ENCODE results near the gene MED15.
A peak's percentile ranks its signal among the peaks of the same experiment; 100 is the strongest.

The MED15 gene

DNA sequence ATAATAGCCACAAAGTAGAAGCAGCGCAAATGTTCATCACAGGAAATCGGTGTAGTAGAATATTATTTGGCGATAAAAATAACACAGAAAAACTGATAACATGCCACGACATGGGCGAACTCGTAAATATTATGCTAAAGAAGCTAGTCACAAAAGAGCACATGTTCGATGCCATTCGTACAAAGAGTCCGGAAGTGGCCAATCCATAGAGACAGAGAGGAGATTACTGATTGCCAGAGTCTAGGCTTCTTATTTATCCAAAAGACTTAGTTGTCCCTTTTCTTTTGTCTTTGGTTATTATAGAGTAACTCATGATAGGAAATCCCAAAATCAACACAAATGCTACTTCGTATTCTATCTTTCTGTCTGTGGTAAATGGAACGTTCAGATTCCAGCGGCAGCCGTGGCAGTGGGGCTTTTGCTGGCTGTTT is 56.5 kb downstream of the MED15 start:
- Histone ChIP-seq H3K27me3 (ENCODE audit: control insufficient read depth, insufficient read depth, low read length) (no peaks in the 10 kb centered on the region), H3K9ac (ENCODE audit: low read depth, low read length) (no peak overlapping the region), H3K36me3 (ENCODE audit: insufficient read depth, low read length) (peaks cover 65% of the 10 kb centered on the region), H3K4me1 (ENCODE audit: control insufficient read depth, insufficient read depth, low read length) (peaks cover 28% of the 10 kb centered on the region), H3K9me3 (replicated peaks; ENCODE audit: low read length) (no peaks in the 10 kb centered on the region), H3K4me3 (ENCODE audit: low read length) (no peak overlapping the region), H3K4me2 (ENCODE audit: low read length) (no peak overlapping the region)

DNA sequence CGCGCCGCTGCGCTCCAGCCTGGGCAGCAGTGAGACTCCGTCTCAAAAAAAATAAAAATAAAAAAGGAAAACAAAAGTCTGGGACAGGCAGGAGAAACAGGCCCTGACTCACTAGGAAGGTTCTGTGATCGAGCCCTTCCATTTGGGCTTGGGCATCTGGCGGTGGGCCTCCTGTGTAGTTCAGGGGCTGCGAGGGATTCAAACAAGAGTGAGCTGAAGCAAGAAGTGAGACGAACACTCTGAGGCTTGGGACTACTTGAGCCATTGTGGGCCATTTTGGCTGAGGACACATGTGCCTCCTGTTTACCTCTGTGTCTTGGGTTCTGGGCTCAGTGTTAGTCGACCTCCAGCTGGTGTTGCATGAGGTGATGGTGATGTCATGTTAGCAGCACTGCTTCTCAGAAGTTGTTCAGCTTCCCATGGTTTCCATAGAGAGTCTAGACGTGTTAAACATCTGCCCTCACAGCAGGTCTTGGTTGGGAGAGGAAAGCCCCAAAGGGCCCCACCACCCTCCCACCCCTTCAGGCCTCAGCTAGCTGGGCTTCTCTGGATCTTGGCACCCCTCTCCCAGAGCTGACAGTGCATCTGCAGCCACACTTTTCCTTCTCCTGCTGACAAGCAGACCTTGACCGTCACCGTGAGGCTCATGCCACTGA is 57.8 kb downstream of the MED15 start:
- H3K27me3 ChIP-seq (ENCODE audit: control insufficient read depth, insufficient read depth, low read length): no peaks in the 10 kb centered on the region
- H3K4me3 ChIP-seq (ENCODE audit: low read length): no peak overlapping the region
- peaks cover 63% of the 10 kb centered on the region for H3K36me3 ChIP-seq (ENCODE audit: insufficient read depth, low read length)
- no peak overlapping the region for H3K9ac ChIP-seq (ENCODE audit: low read depth, low read length)
- H3K4me1 ChIP-seq (ENCODE audit: control insufficient read depth, insufficient read depth, low read length): peaks cover 41% of the 10 kb centered on the region
- H3K9me3 ChIP-seq (replicated peaks; ENCODE audit: low read length): no peaks in the 10 kb centered on the region
- H3K4me2 ChIP-seq (ENCODE audit: low read length): no peak overlapping the region

DNA sequence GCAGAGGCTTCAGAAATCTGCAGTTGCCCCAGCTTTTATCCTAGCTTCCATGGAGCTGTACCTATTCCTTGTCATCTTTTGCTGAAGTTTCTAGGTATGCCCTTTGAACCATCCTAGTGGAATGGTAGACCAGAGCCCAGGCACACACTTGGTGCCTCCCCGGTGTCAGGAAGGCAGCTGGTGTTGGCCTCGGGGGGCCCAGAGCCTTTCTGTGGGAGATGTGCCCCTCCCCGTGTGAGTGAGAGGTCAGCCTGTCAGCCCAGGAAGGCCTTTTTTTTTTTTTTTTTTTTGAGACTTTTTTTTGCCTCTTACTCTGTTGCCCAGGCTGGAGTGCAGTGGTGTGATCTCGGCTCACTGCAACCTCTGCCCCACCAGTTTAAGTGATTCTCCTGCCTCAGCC is 58.4 kb downstream of the MED15 start:
- Histone ChIP-seq H3K4me3 (ENCODE audit: low read length) (no peak overlapping the region), H3K4me2 (ENCODE audit: low read length) (no peak overlapping the region), H3K27me3 (ENCODE audit: control insufficient read depth, insufficient read depth, low read length) (no peaks in the 10 kb centered on the region), H3K36me3 (ENCODE audit: insufficient read depth, low read length) (peaks cover 63% of the 10 kb centered on the region), H3K9me3 (replicated peaks; ENCODE audit: low read length) (no peaks in the 10 kb centered on the region), H3K4me1 (ENCODE audit: control insufficient read depth, insufficient read depth, low read length) (peaks cover 45% of the 10 kb centered on the region), H3K9ac (ENCODE audit: low read depth, low read length) (no peak overlapping the region)

DNA sequence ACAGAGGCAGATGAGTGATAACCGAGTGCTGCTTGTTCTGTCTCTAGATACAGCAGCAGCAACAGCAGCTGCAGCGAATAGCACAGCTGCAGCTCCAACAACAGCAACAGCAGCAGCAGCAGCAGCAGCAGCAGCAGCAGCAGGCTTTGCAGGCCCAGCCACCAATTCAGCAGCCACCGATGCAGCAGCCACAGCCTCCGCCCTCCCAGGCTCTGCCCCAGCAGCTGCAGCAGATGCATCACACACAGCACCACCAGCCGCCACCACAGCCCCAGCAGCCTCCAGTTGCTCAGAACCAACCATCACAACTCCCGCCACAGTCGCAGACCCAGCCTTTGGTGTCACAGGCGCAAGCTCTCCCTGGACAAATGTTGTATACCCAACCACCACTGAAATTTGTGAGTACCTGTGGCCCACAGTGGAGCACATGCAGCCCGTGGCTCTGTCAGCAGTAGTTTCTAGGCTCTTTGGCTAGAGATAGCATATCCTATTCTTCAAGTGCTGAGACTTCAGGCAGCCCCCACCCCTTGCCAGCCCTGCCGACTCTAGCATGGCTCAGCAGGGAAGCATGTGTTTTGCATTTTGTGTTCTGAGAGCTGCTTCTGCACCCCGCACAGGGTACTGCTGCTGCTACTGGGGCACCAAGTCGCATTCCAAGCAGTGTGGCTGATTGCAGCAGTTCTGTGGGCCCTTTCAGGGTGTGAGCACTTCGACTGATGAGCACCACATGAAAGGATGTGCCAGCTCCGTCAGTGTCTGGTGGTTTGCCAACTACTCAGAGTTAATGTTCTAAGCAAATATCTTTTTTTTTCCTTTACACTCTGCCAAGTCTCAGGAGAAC is 59.2 kb downstream of the MED15 start:
- Histone ChIP-seq H3K4me3 (ENCODE audit: low read length) (no peak overlapping the region), H3K27me3 (ENCODE audit: control insufficient read depth, insufficient read depth, low read length) (no peaks in the 10 kb centered on the region), H3K9me3 (replicated peaks; ENCODE audit: low read length) (no peaks in the 10 kb centered on the region), H3K4me2 (ENCODE audit: low read length) (peak overlapping the region; percentile 34), H3K4me1 (ENCODE audit: control insufficient read depth, insufficient read depth, low read length) (peaks cover 53% of the 10 kb centered on the region), H3K36me3 (ENCODE audit: insufficient read depth, low read length) (peaks cover 72% of the 10 kb centered on the region), H3K9ac (ENCODE audit: low read depth, low read length) (no peak overlapping the region)

DNA sequence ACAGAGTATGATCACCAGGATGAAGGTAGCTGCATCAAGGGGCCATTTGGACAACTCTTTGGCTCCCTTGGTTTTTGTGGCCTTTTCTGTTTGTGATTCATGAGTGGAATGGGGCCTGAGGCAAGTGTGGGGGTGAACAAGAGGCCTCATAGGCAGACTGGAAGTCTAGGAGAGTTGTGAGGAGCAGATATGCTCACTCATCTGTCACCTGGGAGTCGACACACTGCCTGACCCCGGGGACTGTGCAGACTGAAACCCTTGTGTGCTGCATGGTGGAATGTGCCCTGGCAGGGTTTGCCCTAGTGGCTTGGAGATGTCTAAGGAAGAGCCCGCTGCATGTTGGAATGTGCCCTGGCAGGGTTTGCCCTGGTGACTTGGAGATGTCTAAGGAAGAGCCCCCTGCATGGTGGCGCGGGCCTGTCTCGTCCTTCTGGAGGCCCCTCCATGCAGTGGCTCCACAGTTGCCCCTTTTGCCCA is 60.0 kb downstream of the MED15 start:
- peaks cover 75% of the 10 kb centered on the region for H3K36me3 ChIP-seq (ENCODE audit: insufficient read depth, low read length)
- H3K4me1 ChIP-seq (ENCODE audit: control insufficient read depth, insufficient read depth, low read length): peaks cover 54% of the 10 kb centered on the region
- no peaks in the 10 kb centered on the region for H3K9me3 ChIP-seq (replicated peaks; ENCODE audit: low read length)
- peak overlapping the region; percentile 34 for H3K4me2 ChIP-seq (ENCODE audit: low read length)
- H3K9ac ChIP-seq (ENCODE audit: low read depth, low read length): no peak overlapping the region
- no peaks in the 10 kb centered on the region for H3K27me3 ChIP-seq (ENCODE audit: control insufficient read depth, insufficient read depth, low read length)
- no peak overlapping the region for H3K4me3 ChIP-seq (ENCODE audit: low read length)

DNA sequence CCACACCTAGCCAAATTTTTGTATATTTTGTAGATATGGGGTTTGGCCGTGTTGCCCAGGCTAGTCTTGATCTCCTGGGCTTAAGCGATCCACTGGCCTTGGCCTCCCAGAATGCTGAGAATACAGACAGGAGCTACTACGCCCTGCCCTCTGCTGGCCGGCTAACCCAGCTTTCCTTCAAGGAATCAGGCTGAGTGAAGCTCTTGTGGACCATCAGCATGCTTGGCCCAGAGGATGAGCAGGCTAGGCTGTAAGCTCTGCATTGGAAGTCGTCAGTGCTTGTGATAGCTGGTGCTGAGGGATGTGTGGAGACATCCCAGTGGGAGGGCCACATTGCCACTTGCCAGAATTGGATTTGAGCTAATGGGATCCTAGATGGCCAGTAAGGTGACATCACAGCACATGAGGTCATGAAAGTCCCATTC is 60.6 kb downstream of the MED15 start:
- Histone ChIP-seq H3K27me3 (ENCODE audit: control insufficient read depth, insufficient read depth, low read length) (no peaks in the 10 kb centered on the region), H3K9ac (ENCODE audit: low read depth, low read length) (peak overlapping the region; percentile 44), H3K36me3 (ENCODE audit: insufficient read depth, low read length) (peaks cover 76% of the 10 kb centered on the region), H3K9me3 (replicated peaks; ENCODE audit: low read length) (no peaks in the 10 kb centered on the region), H3K4me3 (ENCODE audit: low read length) (no peak overlapping the region), H3K4me1 (ENCODE audit: control insufficient read depth, insufficient read depth, low read length) (peaks cover 54% of the 10 kb centered on the region), H3K4me2 (ENCODE audit: low read length) (no peak overlapping the region)

DNA sequence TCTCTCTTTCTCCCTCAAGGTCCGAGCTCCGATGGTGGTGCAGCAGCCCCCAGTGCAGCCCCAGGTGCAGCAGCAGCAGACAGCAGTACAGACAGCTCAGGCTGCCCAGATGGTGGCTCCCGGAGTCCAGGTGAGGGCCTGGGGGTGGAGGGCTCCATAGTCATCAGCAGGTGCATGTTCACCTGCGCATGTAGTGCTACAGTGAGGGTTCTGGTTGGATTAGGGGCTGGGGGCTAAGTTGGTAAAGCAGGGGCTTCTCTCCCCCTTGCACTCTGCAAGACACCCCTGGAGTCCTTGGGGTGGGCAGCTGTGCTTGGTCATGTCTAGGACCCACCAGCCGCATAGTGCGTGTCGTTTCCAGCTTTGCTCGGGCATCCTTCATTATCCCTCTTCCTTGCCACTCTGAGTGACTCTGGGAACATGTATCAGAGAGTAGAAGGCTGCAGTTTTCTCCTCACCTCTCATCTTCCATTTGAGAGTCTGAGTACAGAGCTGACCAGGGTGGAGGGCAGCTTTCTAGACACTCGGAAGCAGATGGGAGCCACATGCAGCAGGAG is 61.2 kb downstream of the MED15 start:
- H3K4me1 ChIP-seq (ENCODE audit: control insufficient read depth, insufficient read depth, low read length): peaks cover 54% of the 10 kb centered on the region
- H3K9me3 ChIP-seq (replicated peaks; ENCODE audit: low read length): no peaks in the 10 kb centered on the region
- no peaks in the 10 kb centered on the region for H3K27me3 ChIP-seq (ENCODE audit: control insufficient read depth, insufficient read depth, low read length)
- peak overlapping the region; percentile 4 for H3K4me3 ChIP-seq (ENCODE audit: low read length)
- peak overlapping the region; percentile 44 for H3K9ac ChIP-seq (ENCODE audit: low read depth, low read length)
- H3K4me2 ChIP-seq (ENCODE audit: low read length): peak overlapping the region; percentile 58
- H3K36me3 ChIP-seq (ENCODE audit: insufficient read depth, low read length): peaks cover 78% of the 10 kb centered on the region

DNA sequence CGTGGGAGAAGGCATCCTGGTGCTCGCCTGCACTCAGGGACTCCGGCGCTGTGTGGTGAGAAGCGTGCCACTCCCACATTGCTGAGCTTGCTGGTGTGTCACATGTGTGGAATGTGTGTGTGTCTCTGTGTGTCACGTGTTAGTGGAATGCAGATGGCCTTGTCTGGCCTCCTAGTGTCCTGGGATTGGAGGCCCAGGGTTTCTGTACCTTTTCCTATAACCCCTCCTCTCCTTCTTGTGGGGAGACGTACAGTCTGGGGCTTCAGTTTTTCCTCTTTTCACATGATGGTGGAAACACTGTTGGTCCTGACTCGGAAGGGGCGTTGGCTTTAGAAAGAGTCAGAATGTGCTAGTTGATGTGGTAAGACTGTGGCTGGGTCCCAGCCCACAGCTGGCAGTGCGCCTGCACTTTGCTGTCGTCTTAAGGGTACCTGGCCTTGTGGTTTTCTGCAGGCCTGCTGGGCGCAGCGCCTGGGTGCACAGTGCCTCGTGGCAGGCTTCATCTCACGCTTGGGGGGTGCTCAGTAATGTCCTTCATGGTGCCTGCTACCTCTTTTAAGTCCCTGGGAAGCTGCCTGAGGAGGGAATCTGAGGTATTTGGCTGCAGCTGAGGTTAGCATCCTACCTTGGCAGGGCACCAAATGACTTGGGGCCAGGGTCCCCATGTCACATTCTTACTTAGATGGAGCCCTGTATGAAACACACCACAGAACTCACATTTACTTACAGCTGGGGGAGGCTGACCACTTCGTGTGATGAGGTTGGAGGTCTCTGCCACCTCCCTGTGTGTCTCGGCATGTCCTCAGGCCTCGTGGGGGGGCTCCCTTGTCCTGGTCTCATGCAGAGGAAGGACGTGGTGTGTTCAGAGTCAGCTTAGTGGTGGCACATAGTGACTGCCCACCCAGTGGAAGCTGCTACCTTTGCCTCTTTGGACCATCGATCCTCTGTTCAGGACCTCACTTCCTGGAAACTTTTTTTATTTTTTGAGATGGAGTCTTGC is 61.9 kb downstream of the MED15 start:
- H3K36me3 ChIP-seq (ENCODE audit: insufficient read depth, low read length): peaks cover 81% of the 10 kb centered on the region
- H3K4me1 ChIP-seq (ENCODE audit: control insufficient read depth, insufficient read depth, low read length): peaks cover 54% of the 10 kb centered on the region
- H3K27me3 ChIP-seq (ENCODE audit: control insufficient read depth, insufficient read depth, low read length): no peaks in the 10 kb centered on the region
- no peak overlapping the region for H3K4me3 ChIP-seq (ENCODE audit: low read length)
- H3K4me2 ChIP-seq (ENCODE audit: low read length): peak overlapping the region; percentile 58
- H3K9me3 ChIP-seq (replicated peaks; ENCODE audit: low read length): no peaks in the 10 kb centered on the region
- H3K9ac ChIP-seq (ENCODE audit: low read depth, low read length): peak overlapping the region; percentile 21

DNA sequence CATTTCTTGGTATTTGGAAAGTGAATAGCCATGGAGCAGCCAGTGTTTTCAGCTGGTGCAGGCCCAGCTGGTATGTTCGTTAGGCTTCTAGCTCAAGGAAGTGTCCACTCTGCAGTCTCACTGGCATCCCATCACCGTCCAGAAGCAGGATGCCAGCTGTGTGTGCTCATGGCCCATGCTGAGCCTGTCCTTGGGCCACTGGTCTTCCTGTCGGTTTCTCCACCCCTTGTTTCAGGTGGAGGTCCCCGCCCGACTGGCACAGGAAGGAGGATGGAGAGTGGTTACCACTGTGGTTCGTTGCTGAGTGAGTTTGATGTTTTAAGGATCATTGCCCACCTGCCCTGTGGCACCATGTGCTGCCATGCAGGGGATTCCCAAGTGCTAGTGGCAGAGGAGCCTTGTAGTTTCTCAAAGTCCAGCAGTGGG is 63.7 kb downstream of the MED15 start:
- H3K4me3 ChIP-seq (ENCODE audit: low read length): no peak overlapping the region
- no peak overlapping the region for H3K4me2 ChIP-seq (ENCODE audit: low read length)
- H3K36me3 ChIP-seq (ENCODE audit: insufficient read depth, low read length): peaks cover 84% of the 10 kb centered on the region
- no peaks in the 10 kb centered on the region for H3K27me3 ChIP-seq (ENCODE audit: control insufficient read depth, insufficient read depth, low read length)
- H3K9ac ChIP-seq (ENCODE audit: low read depth, low read length): no peak overlapping the region
- H3K4me1 ChIP-seq (ENCODE audit: control insufficient read depth, insufficient read depth, low read length): peaks cover 54% of the 10 kb centered on the region
- no peaks in the 10 kb centered on the region for H3K9me3 ChIP-seq (replicated peaks; ENCODE audit: low read length)

DNA sequence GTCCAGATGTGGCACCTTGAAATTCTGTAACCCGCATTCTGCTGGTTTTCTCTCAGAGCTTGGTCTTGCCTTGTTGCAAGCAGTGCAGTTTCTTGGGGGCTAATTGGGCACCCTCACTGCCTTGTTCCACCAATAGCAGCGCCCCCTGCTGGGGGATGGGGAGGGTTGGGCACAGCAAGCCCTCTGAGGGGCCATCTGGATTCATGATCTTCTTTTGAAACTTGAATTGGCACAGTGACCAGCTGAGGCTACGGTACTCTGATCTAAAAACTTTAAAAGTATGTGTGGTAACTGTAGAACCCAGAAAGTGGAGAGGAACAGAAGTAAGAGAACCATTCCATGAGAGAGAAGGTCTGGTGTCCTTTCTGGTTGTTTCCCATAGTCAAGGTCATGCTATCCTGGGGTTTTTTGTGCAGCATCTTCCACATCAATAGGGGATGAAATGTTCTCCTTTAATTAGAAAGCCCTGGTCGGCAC is 64.2 kb downstream of the MED15 start:
- no peak overlapping the region for H3K9ac ChIP-seq (ENCODE audit: low read depth, low read length)
- no peaks in the 10 kb centered on the region for H3K27me3 ChIP-seq (ENCODE audit: control insufficient read depth, insufficient read depth, low read length)
- H3K4me2 ChIP-seq (ENCODE audit: low read length): no peak overlapping the region
- no peak overlapping the region for H3K4me3 ChIP-seq (ENCODE audit: low read length)
- H3K9me3 ChIP-seq (replicated peaks; ENCODE audit: low read length): no peaks in the 10 kb centered on the region
- peaks cover 50% of the 10 kb centered on the region for H3K4me1 ChIP-seq (ENCODE audit: control insufficient read depth, insufficient read depth, low read length)
- peaks cover 84% of the 10 kb centered on the region for H3K36me3 ChIP-seq (ENCODE audit: insufficient read depth, low read length)
